Type B pancreatic cell (in vitro differentiated cells): ENCODE data around the gene CCNL2. TPM values are rescaled to one million over a fixed set of nuclear protein-coding genes. Genes with fewer than 3 reads are reported as not detected.

Source experiments
- DNase-seq: peaks from one replicate; pipeline ENCODE4 v3.0.0; 2021; ENCODE audit warnings: mixed read lengths; ENCODE audit not compliant: unreplicated experiment; ENCODE audit errors: extremely low spot score
- H3K27ac Mint-ChIP-seq: 2 replicates; pipeline ENCODE4 v1.8.0; 2021; ENCODE audit warnings: mild to moderate bottlenecking, mixed read lengths
- H3K27me3 Mint-ChIP-seq: 2 replicates; pipeline ENCODE4 v1.8.0; 2021; ENCODE audit warnings: mixed read lengths
- H3K36me3 Mint-ChIP-seq: 2 replicates; pipeline ENCODE4 v1.8.0; 2021; ENCODE audit warnings: mixed read lengths
- H3K4me1 Mint-ChIP-seq: one replicate; pipeline ENCODE4 v1.8.0; 2021; ENCODE audit warnings: mixed read lengths; ENCODE audit not compliant: unreplicated experiment
- H3K4me3 Mint-ChIP-seq: 2 replicates; pipeline ENCODE4 v1.8.0; 2021; ENCODE audit warnings: mild to moderate bottlenecking, mixed read lengths
- H3K9me3 Mint-ChIP-seq: 2 replicates; pipeline ENCODE4 v1.8.0; 2021; ENCODE audit warnings: mixed read lengths
- CTCF ChIP-seq: fragments of 200-600 bp; sonication (generic); conservative IDR thresholded peaks from 2 replicates; pipeline ENCODE4 v1.5.0; 2021; ENCODE audit warnings: antibody characterized with exemption, mild to moderate bottlenecking
- total RNA-seq: library from RNA; stranded (reverse); gene quantifications from 2 replicates; pipeline ENCODE4 v1.2.1, GENCODE V29; 2021; ENCODE audit warnings: low replicate concordance

CCNL2 gene
- total RNA-seq, 1 donor from 2014 or later, result 298 TPM

GRCh38 chr1:1432951-1433803 is 34.0 kb upstream of the CCNL2 start:
- Mint-ChIP-seq H3K4me1 (peaks cover 9% of the 10 kb centered on the region), H3K9me3 (no peaks in the 10 kb centered on the region), H3K27ac (peak overlapping the region; percentile 81), H3K4me3 (peak overlapping the region; percentile 36), H3K27me3 (no peaks in the 10 kb centered on the region), H3K36me3 (no peaks in the 10 kb centered on the region)
- no peak for TF ChIP-seq CTCF
- DNase-seq, result peak; percentile 77

GRCh38 chr1:1432274-1432950 is 33.3 kb upstream of the CCNL2 start:
- Mint-ChIP-seq H3K36me3 (no peaks in the 10 kb centered on the region), H3K4me3 (peak overlapping the region; percentile 39), H3K9me3 (no peaks in the 10 kb centered on the region), H3K27ac (peak overlapping the region; percentile 81), H3K27me3 (no peaks in the 10 kb centered on the region), H3K4me1 (peaks cover 9% of the 10 kb centered on the region)
- DNase-seq, result no peak
- no peak for TF ChIP-seq CTCF

- no peaks in the 10 kb centered on the region for H3K27me3 Mint-ChIP-seq
- no peak for DNase-seq
- no peak for TF ChIP-seq CTCF
Measured at GRCh38 chr1:1431845-1432273, 32.7 kb upstream of the CCNL2 start.

GRCh38 chr1:1430992-1431844 is 32.1 kb upstream of the CCNL2 start:
- Mint-ChIP-seq H3K27me3 (no peaks in the 10 kb centered on the region), H3K9me3 (no peaks in the 10 kb centered on the region), H3K27ac (peak overlapping the region; percentile 72), H3K4me1 (peaks cover 9% of the 10 kb centered on the region), H3K36me3 (no peaks in the 10 kb centered on the region), H3K4me3 (peak overlapping the region; percentile 36)
- no peak for DNase-seq
- TF ChIP-seq CTCF, result no peak

More at GRCh38 chr1:1431845-1432273, 32.7 kb upstream of the CCNL2 start:
- H3K4me1 Mint-ChIP-seq, result peaks cover 9% of the 10 kb centered on the region
- no peaks in the 10 kb centered on the region for H3K36me3 Mint-ChIP-seq
- H3K9me3 Mint-ChIP-seq, result no peaks in the 10 kb centered on the region
- H3K27ac Mint-ChIP-seq, result peak overlapping the region; percentile 72
- H3K4me3 Mint-ChIP-seq, result peak overlapping the region; percentile 39
